Measurements from ENCODE around the gene GABRG3.

The GABRG3 gene

GRCh38 chr15:27422997-27423396, 452.0 kb downstream of the GABRG3 start:
- DNase-seq (ENCODE audit: low read depth), result no peak

- DNase-seq (ENCODE audit: low read depth), result no peak
These were observed 455.8 kb downstream of the GABRG3 start for GRCh38 chr15:27426805-27427204.

GRCh38 chr15:27427276-27427675, 456.3 kb downstream of the GABRG3 start:
- no peak for DNase-seq (ENCODE audit: low read depth)

- DNase-seq (ENCODE audit: low read depth), result no peak
These were observed 457.2 kb downstream of the GABRG3 start for GRCh38 chr15:27428151-27428550.

GRCh38 chr15:27429577-27429976, 458.6 kb downstream of the GABRG3 start:
- DNase-seq (ENCODE audit: low read depth), result no peak

- DNase-seq (ENCODE audit: low read depth), result no peak
These were observed 462.6 kb downstream of the GABRG3 start for GRCh38 chr15:27433604-27434003.

GRCh38 chr15:27438403-27439375, 467.7 kb downstream of the GABRG3 start:
- DNase-seq (ENCODE audit: low read depth), result peak; percentile 36

GRCh38 chr15:27441120-27441519, 470.1 kb downstream of the GABRG3 start:
- no peak for DNase-seq (ENCODE audit: low read depth)

- DNase-seq (ENCODE audit: low read depth), result no peak
These were observed 477.3 kb downstream of the GABRG3 start for GRCh38 chr15:27448234-27448633.

- no peak for DNase-seq (ENCODE audit: low read depth)
These were observed 478.0 kb downstream of the GABRG3 start for GRCh38 chr15:27448986-27449385.

- no peak for DNase-seq (ENCODE audit: low read depth)
These were observed 479.0 kb downstream of the GABRG3 start for GRCh38 chr15:27449941-27450340.

GRCh38 chr15:27454281-27455075, 483.5 kb downstream of the GABRG3 start:
- peak; percentile 33 for DNase-seq (ENCODE audit: low read depth)

- no peak for DNase-seq (ENCODE audit: low read depth)
These were observed 485.8 kb downstream of the GABRG3 start for GRCh38 chr15:27456807-27457206.

GRCh38 chr15:27457766-27458165, 486.8 kb downstream of the GABRG3 start:
- DNase-seq (ENCODE audit: low read depth), result no peak

GRCh38 chr15:27458345-27459084, 487.5 kb downstream of the GABRG3 start:
- no peak for DNase-seq (ENCODE audit: low read depth)

- DNase-seq (ENCODE audit: low read depth), result no peak
These were observed 488.9 kb downstream of the GABRG3 start for GRCh38 chr15:27459836-27460235.

- no peak for DNase-seq (ENCODE audit: low read depth)
These were observed 490.2 kb downstream of the GABRG3 start for GRCh38 chr15:27461181-27461580.

GRCh38 chr15:27463525-27464088, 492.6 kb downstream of the GABRG3 start:
- DNase-seq (ENCODE audit: low read depth), result no peak

GRCh38 chr15:27464941-27465612, 494.1 kb downstream of the GABRG3 start:
- no peak for DNase-seq (ENCODE audit: low read depth)

GRCh38 chr15:27466758-27467157, 495.8 kb downstream of the GABRG3 start:
- DNase-seq (ENCODE audit: low read depth), result no peak

GRCh38 chr15:27468151-27468591, 497.2 kb downstream of the GABRG3 start:
- DNase-seq (ENCODE audit: low read depth), result no peak

Measured in stromal cell of bone marrow (primary cell).